Keratinocyte (primary cell): ENCODE measurements around the gene ZW10. TPM values are rescaled to one million over a fixed set of nuclear protein-coding genes. Genes with fewer than 3 reads are reported as not detected.

Source experiments
- DNase-seq: peaks from one replicate; pipeline ENCODE4 v3.0.0-alpha.2; 2011; ENCODE audit warnings: low read depth, missing footprints, low spot score
- FAIRE-seq: peaks from 2 replicates; lab custom pipeline; 2011; peaks lifted over from hg19 to GRCh38; lab: Jason Lieb, UNC
- H2AFZ ChIP-seq: 2 replicates; pipeline ENCODE4 v1.6.0; 2012; ENCODE audit warnings: low read length, control low read depth, inconsistent platforms; ENCODE audit not compliant: control insufficient read depth
- H3K27ac ChIP-seq: 2 replicates; pipeline ENCODE4 v1.5.1; 2011; ENCODE audit warnings: low read length; ENCODE audit not compliant: control insufficient read depth, insufficient read depth
- H3K27me3 ChIP-seq: 3 replicates; pipeline ENCODE4 v1.6.0; 2011; ENCODE audit warnings: low read length; ENCODE audit not compliant: control insufficient read depth, insufficient read depth; ENCODE audit errors: extremely low read depth
- H3K36me3 ChIP-seq, 2 experiments: 2 replicates in 1 of 2; 3 replicates in 1 of 2; pipeline ENCODE4 v1.5.1; 2011; ENCODE audit warnings: low read length in 2 of 2, mild to moderate bottlenecking in 1 of 2; ENCODE audit not compliant: control insufficient read depth in 2 of 2, insufficient read depth in 2 of 2; ENCODE audit errors: extremely low read depth in 1 of 2
- H3K4me1 ChIP-seq: 3 replicates; pipeline ENCODE4 v1.5.1; 2011; ENCODE audit warnings: low read length; ENCODE audit not compliant: control insufficient read depth, insufficient read depth; ENCODE audit errors: extremely low read depth
- H3K4me2 ChIP-seq: 3 replicates; pipeline ENCODE4 v1.6.0; 2011; ENCODE audit warnings: low read depth, low read length; ENCODE audit not compliant: control insufficient read depth, insufficient read depth; ENCODE audit errors: extremely low read depth
- H3K4me3 ChIP-seq, 3 experiments: fragments of 200-600 bp in 1 of 3; sonication (generic) in 1 of 3; 2 replicates in 2 of 3; 3 replicates in 1 of 3; pipeline ENCODE4 v1.5.1; 2011 to 2016; ENCODE audit warnings: low read length in 3 of 3, mild to moderate bottlenecking in 3 of 3, control low read depth in 2 of 3, inconsistent platforms in 1 of 3, low read depth in 1 of 3, mixed read lengths in 1 of 3, mixed run types in 1 of 3, moderate library complexity in 1 of 3; ENCODE audit not compliant: control insufficient read depth in 2 of 3, insufficient read depth in 2 of 3; ENCODE audit errors: extremely low read depth in 1 of 3
- H3K79me2 ChIP-seq: 2 replicates; pipeline ENCODE4 v1.6.0; 2012; ENCODE audit warnings: low read length; ENCODE audit not compliant: control insufficient read depth, insufficient read depth
- H3K9ac ChIP-seq: 3 replicates; pipeline ENCODE4 v1.6.0; 2011; ENCODE audit warnings: low read length; ENCODE audit not compliant: control insufficient read depth, insufficient read depth; ENCODE audit errors: extremely low read depth
- H3K9me1 ChIP-seq: 3 replicates; pipeline ENCODE4 v1.6.0; 2011; ENCODE audit warnings: low read length; ENCODE audit not compliant: control insufficient read depth, insufficient read depth; ENCODE audit errors: extremely low read depth
- H3K9me3 ChIP-seq: 2 replicates; pipeline ENCODE4 v1.5.1; 2012; ENCODE audit warnings: low read depth, low read length; ENCODE audit not compliant: control insufficient read depth
- H4K20me1 ChIP-seq: 3 replicates; pipeline ENCODE4 v1.6.0; 2011; ENCODE audit warnings: low read length; ENCODE audit not compliant: control insufficient read depth, insufficient read depth; ENCODE audit errors: extremely low read depth
- EZH2 ChIP-seq: IDR thresholded peaks from one replicate; pipeline ENCODE4 v1.6.1; 2012; ENCODE audit warnings: inconsistent platforms, mild to moderate bottlenecking, low read length, moderate library complexity
- dilution Hi-C: fragments of 300-500 bp; cut with MboI; formaldehyde crosslinking; loops from one replicate; pipeline ENCODE4 v1.7.0; 2020; ENCODE audit warnings: low sequenced_read_pairs; ENCODE audit not compliant: extremely low pct_ligation_motif_present
- polyA plus RNA-seq, 5 experiments: library from polyadenylated mRNA; depleted of rRNA in 3 of 5; stranded (reverse) in 3 of 5; stranded (forward) in 1 of 5; unstranded in 1 of 5; fragments of >200 nt; gene quantifications; 1 replicate in 1 of 5; 2 replicates in 3 of 5; 3 replicates in 1 of 5; pipeline versions ENCODE4 v1.2.1 to v1.2.3, GENCODE V29; 2011 to 2012; ENCODE audit warnings: missing spikeins in 2 of 5, low read depth in 1 of 5, low replicate concordance in 1 of 5
- TF ChIP-seq, protein P1 (sequence below), 3 experiments: IDR thresholded peaks in 1 of 3; conservative IDR thresholded peaks in 1 of 3; optimal IDR thresholded peaks in 1 of 3; 2 replicates in 2 of 3; 3 replicates in 1 of 3; pipeline versions ENCODE3 to v1.5.1; 2011; ENCODE audit warnings: low read length in 3 of 3, mild to moderate bottlenecking in 3 of 3, moderate library complexity in 2 of 3, control low read depth in 1 of 3, inconsistent platforms in 1 of 3; ENCODE audit not compliant: insufficient read depth in 2 of 3; ENCODE audit errors: extremely low read depth in 1 of 3

Gene ZW10
- polyA plus RNA-seq, 1 donor (not counting 4 experiments of a cell fraction or from before 2014, with no cell fraction given): 21.3 TPM

DNA sequence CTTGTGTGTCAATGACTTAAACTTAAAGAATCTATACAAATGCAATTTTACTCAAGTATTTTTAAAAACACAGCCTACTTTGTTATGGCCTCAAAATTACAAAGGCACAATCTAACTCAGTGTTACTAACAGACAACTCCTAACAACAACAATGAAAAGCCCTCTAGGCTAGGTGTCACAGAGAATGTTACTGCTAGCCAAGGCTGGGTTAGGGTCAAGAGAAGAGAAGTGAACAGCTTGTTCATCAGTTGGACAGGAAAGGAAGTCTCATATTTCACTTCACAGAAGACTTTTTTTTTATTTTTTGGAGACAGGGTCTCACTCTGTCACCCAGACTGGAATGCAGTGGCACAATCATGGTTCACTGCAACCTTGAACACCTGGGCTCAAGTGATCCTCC, 32.1 kb upstream of the ZW10 start:
- Histone ChIP-seq H3K9me1 (no peaks in the 10 kb centered on the region), H4K20me1 (no peaks in the 10 kb centered on the region), H3K4me2 (no peak overlapping the region), H3K36me3 (peaks cover 7 to 15% of the 10 kb centered on the region in 2 experiments), H3K27ac (no peak overlapping the region), H3K9ac (no peak overlapping the region), H3K27me3 (no peaks in the 10 kb centered on the region), H3K4me3 (no peak overlapping the region), H3K4me1 (no peaks in the 10 kb centered on the region), H3K79me2 (no peaks in the 10 kb centered on the region), H3K9me3 (no peaks in the 10 kb centered on the region), H2AFZ (no peak overlapping the region)
- FAIRE-seq (no peak), DNase-seq (no peak)
- dilution Hi-C loops: no loop called here
- TF ChIP-seq, protein P1, sequence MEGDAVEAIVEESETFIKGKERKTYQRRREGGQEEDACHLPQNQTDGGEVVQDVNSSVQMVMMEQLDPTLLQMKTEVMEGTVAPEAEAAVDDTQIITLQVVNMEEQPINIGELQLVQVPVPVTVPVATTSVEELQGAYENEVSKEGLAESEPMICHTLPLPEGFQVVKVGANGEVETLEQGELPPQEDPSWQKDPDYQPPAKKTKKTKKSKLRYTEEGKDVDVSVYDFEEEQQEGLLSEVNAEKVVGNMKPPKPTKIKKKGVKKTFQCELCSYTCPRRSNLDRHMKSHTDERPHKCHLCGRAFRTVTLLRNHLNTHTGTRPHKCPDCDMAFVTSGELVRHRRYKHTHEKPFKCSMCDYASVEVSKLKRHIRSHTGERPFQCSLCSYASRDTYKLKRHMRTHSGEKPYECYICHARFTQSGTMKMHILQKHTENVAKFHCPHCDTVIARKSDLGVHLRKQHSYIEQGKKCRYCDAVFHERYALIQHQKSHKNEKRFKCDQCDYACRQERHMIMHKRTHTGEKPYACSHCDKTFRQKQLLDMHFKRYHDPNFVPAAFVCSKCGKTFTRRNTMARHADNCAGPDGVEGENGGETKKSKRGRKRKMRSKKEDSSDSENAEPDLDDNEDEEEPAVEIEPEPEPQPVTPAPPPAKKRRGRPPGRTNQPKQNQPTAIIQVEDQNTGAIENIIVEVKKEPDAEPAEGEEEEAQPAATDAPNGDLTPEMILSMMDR (optimal IDR thresholded peaks at IDR 0.05 in 1 of 3, IDR thresholded peaks at IDR 0.05 in 1 of 3, conservative IDR thresholded peaks at IDR 0.05 in 1 of 3; ENCODE audit: extremely low read depth in 1 of 3, insufficient read depth in 2 of 3, low read length in 3 of 3): no peak
- no peak for TF ChIP-seq EZH2

DNA sequence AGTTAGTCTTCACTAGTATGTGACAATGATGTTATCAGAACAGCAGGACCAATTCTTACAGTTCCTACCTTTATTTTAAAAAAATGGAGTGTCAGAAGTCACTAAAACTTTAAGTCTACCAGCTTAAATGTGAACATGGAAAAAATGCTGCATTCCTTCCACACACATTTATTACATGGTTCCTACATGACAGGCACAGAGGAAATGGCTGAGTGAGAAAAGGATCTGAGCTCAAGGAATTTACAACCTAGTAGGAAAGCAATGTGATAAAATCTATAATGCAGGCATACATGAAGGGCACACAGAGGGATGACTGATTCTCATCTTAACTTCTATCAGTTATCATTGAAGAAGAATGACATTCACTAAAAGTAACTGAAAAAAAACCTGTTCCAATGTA, 29.1 kb upstream of the ZW10 start:
- peaks cover 8% of the 10 kb centered on the region in 2 experiments for H3K36me3 ChIP-seq

More for the DNA sequence above, 29.1 kb upstream of the ZW10 start:
- no peaks in the 10 kb centered on the region for H3K79me2 ChIP-seq
- no peaks in the 10 kb centered on the region for H3K9me3 ChIP-seq
- H4K20me1 ChIP-seq: no peaks in the 10 kb centered on the region
- no peak for DNase-seq
- H3K27ac ChIP-seq: no peak overlapping the region
- no peak overlapping the region for H3K9ac ChIP-seq
- no peak for FAIRE-seq
- no peak overlapping the region for H2AFZ ChIP-seq
- H3K27me3 ChIP-seq: no peaks in the 10 kb centered on the region
- dilution Hi-C loops: no loop called here
- no peak for TF ChIP-seq EZH2
- TF ChIP-seq, protein P1 (optimal IDR thresholded peaks at IDR 0.05 in 1 of 3, IDR thresholded peaks at IDR 0.05 in 1 of 3, conservative IDR thresholded peaks at IDR 0.05 in 1 of 3; ENCODE audit: extremely low read depth in 1 of 3, insufficient read depth in 2 of 3, low read length in 3 of 3): no peak
- H3K9me1 ChIP-seq: no peaks in the 10 kb centered on the region
- H3K4me2 ChIP-seq: no peak overlapping the region
- no peaks in the 10 kb centered on the region for H3K4me1 ChIP-seq
- H3K4me3 ChIP-seq: no peak overlapping the region
